ENCODE data around the gene MYBL2.

MYBL2 gene

DNA sequence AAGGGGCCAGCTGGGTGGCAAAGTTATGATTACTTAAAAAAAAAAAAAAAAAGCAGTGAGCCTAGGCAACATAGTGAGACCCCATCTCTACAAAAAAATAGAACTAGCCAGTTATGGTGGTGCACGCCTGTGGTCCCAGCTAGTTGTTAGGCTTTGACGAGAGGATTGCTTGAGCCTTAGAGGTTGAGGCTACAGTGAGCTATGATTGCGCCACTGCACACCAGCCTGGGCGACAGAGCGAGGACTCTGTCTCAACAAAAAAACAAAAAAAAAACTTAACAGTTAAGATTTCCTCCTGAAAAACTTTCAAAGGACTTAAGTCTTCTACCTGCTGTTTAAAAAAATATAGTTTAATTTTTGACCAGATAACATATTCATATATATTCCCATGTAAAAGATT lies 57.5 kb downstream of the MYBL2 start:
- no peak for DNase-seq

DNA sequence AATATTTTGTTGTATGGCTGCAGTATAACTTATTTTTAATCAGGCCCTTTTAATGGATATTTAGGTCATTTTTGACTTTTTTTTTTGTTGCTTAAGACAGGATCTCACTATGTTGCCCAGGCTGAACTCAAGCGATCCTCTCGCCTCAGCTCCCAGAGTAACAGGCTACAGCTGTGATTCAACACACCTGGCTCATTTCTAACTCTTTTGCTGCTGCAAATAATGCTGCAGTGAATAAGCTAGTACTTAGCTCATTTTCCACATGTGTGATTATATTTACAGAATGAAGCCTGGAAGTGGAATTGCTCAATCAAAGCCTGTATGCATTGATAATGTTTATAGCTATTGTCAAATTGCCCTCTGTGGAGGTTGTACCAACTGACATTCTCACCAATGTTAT lies 58.8 kb downstream of the MYBL2 start:
- DNase-seq = no peak

DNA sequence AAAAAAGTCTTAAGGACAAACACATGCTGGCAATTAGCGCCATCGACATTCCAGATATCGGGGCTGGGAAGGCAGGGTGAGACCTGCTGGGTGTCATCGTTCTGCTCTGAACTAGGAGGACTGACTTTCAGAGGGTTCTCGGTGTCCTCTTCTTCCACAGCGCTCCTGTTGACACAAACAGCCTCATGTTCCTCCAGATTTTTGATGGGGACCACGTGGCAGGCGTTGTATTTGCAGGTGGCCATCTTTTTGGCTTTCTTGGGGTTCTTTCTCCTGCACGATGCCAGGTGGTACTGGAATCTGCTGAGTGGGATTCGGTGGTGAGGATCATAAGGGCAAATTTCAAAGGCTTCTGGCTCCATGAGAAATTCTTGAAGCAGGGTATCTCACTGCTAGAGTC lies 59.4 kb downstream of the MYBL2 start:
- DNase-seq = no peak

DNA sequence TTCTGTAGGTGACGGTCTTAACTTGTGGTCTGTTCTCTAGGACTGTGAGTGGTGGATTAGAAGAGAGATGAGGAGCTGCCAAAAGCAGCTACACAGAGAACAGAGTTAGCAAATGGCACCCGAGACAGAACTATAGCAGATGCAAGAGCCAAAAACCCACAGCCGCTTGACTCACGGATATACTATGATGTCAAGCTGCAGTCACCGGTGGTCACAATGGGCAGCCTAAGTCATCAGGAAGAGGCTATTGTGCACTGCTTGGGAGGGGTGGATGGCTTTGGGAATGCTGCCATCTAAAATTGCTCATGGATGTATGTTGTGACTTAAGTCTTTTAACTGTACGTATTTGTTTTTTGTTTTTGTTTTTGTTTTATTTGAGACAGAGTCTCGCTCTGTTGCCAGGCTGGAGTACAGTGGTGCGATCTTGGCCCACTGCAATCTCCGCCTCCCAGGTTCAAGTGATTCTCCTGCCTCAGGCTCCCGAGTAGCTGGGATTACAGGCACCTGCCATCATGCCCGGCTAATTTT lies 60.0 kb downstream of the MYBL2 start, which contains the start of gene GTSF1L:
GTSF1L (minus strand) TSS at position 192 of the 528 bp plus-strand sequence. CDS start 308 bp downstream, outside the sequence.
- DNase-seq = no peak

DNA sequence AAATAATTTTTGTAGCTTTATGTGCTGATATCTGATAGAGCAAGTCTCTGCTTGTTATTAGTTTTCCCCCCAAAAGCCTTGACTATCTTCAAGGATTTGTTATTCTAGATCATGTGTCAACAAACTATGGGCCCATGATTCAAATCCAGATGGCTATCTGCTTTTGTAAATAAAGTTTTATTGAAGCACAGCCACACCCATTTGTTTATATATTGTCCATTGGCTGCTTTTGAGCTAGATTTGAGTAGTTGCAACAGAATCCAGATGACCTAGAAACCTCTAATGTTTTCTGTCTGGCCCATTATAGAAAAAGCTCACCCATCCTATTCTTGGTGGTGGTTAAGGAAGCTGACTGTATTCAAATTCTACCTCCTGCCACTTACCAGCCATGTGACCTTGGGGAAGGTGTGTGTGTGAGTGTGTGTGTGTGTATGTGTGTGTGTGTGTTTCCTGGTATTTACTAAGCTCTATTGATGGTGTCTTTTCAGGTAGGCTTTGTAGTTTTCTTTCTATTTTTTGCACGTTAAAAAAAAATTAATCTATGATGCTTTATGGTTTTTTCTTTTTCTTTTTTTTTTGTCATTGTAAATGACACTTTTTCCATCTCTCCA lies 61.2 kb downstream of the MYBL2 start:
- DNase-seq = no peak

DNA sequence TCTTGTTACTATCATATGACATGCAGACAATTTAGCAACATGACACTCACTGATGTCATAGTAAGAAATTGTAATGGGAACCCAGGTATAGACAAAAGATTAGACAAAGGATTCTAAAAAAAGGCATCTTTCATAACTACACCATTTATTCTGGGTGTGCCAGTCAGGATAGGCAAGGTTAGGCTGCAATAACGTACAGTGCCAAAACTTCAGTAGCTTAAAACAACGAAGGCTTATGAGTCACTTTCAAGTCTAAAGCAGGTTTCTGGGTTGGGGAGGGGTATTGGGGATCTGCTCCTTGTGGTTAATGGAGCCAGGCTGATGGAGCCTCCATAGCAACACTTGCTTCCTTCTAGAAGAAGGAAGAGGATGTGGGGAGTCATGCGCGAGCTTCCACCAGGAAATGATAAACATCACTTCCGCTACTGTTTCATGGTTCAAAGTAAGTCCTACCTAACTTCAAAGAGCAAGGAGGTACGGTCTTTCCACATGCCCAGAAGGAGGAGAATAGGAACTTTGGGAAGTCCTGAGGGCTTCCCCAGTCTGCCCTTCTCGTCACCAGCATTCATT lies 61.9 kb downstream of the MYBL2 start:
- DNase-seq = no peak

DNA sequence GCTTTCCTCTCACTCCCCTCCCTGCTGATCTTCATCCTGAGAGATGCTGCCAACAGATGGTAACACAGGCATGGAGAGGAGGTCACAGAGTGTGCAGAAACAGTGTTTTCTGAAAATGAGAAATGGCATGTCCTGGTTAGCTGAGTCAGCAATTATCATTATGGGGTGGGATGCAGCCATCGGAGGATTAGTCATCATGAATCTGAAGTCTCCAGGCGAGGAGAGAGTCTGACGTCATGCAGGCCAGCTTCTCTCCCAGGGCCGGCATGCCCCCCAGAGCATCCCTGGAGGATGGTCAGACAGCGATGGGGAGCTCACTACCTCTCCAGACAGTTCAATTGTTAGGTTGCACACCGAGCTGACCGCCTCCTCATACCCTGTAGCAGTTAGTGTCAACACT lies 64.6 kb downstream of the MYBL2 start:
- no peak for DNase-seq

DNA sequence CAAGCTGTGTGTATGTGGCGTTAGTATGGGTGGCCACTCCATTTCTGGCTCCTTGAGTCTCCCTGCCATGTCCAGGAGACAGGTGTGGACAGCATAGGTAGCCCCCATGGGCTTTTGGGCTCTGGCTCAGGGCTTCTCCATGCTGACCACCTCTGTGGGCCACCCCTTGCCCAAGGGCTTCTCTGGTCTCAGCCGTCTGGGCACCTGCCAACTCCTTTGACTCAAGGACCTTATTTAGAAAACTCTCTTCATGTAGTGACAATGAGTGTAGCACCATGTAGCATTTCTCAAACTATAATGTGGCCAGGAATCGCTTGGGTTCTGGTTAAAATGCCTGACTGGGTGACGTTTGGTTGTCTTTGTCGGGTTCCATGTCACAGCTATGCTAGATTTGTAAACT lies 65.0 kb downstream of the MYBL2 start:
- no peak for DNase-seq

DNA sequence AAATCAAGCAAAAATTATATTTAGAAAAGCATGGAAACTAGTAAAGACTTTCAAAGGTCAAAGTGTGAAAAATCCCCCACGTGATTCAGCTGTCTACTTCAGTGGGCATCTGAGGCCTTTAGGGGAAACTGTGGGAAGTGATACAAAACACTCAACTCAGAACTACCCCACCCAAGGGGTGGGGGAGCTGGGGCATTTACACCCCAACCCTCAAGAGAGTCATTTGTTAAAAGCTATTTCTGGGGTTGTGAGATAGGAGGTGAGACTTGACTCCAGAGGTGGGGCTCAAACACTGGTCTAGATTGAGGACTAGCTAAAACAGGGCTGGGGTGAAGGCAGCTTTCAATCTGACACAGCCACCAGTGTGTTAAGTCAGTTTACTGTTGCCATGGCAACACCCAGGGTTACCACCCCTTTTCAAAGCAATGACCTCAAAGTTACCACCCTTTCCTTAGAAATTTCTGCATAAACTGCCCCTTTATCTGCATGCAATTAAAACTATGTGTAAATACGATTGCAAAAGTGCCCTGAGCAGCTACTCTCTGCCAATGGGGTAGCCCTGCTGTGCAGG lies 69.8 kb downstream of the MYBL2 start:
- DNase-seq = no peak

DNA sequence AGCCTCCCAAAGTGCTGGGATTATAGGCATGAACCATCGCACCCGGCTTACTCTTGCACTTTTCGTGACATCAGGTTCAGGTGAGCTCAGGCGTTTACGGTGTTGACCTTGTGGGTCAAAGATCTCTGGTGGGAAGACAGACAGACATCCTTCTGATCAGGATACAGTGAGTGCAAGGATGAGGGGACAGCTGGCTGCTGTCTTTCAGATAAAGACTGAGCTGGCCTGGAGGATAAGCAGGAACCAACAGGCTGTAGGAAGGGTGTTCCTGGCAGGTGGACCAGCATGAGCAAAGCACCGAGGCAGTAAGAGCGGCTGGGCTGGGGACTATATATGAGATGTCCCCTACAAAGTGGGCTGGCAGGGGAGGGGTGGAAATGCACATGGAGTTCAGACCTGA lies 71.0 kb downstream of the MYBL2 start:
- no peak for DNase-seq

DNA sequence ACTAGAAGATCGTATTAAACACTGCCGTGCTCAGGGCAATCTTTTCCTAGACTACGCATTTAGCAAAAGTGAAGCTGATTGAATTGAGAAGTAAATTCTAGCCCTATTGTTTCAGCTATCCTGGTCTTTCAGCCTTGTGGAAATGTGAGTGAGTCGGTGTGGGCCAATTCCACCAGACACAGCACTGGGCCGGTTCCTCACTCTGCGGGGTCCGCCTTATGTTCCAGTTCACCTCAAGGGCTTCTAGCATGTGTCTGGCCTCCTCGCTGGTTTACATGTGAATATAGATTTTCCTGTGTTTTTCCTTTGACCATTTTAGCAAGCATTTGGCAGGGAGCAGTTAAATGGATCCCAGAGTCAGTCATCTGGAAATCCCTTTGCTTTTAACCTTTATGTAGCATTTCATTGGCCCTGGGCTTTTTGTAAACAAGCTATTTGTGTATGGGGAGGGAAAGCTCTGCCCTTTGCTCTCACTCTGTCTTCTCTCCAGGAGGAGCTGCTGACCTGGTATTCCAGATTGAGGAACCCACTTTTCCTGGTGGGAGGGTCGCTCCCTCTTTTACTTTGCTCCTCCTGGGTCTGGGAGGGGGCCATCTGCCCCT lies 72.3 kb downstream of the MYBL2 start:
- no peak for DNase-seq

DNA sequence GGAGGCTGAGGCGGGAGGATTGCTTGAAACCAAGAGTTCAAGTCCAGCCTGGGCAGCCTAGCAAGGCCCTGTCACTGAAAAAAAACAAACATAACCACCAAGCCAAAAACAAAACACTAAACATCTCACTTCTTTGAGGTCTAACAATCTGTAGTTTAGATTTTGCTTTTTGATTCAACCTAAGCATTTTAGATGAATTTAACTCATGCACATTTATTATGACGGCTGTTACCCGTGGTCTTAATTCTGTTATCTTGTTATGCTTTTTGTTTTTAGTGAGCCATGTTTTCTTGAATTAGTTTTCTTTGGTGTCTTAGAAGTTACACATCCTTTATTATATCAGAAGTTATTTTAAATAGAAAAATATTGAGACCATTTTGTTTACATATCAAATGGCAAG lies 73.7 kb downstream of the MYBL2 start:
- no peak for DNase-seq

DNA sequence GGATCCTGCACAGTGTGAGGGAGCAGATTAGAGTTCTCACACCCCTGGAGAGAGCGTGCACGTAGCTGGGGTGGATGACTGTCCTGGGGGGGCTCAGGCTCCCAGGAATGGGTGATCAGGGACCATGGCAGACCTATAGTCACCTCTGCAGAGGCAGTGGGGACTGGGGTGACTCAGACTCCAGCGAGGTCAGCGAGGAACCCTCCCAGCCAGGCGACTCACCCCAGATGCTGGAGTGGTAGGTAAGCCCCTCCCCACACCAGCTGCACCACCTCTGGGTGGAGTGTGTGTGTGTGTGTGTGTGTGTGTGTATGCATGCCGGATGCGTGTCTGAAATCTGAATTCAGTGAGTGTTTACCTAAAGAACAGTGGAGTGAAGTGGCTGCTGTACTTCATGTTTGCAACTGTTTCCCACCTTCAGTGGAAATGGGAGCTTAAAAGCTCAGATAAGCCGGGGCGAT lies 77.3 kb downstream of the MYBL2 start:
- DNase-seq = no peak

DNA sequence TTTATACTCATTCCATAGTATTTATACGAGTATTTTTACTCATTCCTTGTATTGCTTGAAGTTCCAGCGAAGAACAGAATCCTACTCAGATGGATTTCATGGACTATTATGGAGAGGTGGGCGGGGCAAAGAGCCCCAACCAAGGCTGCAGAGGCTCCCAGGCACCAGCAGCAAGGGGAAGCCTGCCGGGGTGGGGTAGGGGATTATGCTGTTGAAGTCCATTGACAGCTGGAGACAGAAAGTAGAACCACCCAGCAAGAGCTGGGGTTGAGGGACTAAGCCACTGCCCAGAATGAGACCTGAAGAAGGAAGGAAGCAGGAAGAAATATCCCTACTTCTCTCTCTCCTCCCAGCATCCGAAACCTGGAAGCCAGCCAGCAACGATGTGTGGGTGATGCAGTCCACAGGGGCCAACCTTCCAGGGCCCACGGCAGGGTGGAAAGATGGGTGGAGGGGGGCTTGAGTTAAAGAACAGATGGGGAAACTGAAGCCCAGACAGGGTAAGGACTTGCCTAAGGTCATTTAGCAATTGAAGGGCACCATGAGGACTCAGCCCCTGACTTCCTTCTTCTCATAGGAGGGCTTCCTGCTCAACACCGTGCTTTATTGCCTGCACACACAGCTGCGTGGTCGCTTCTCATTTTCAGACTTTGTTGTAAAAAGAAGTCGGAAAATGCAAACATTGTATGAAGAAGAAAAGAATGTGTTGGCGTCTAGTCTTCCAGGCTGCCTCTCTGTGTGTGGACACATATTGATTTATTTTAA lies 78.2 kb downstream of the MYBL2 start:
- no peak for DNase-seq

DNA sequence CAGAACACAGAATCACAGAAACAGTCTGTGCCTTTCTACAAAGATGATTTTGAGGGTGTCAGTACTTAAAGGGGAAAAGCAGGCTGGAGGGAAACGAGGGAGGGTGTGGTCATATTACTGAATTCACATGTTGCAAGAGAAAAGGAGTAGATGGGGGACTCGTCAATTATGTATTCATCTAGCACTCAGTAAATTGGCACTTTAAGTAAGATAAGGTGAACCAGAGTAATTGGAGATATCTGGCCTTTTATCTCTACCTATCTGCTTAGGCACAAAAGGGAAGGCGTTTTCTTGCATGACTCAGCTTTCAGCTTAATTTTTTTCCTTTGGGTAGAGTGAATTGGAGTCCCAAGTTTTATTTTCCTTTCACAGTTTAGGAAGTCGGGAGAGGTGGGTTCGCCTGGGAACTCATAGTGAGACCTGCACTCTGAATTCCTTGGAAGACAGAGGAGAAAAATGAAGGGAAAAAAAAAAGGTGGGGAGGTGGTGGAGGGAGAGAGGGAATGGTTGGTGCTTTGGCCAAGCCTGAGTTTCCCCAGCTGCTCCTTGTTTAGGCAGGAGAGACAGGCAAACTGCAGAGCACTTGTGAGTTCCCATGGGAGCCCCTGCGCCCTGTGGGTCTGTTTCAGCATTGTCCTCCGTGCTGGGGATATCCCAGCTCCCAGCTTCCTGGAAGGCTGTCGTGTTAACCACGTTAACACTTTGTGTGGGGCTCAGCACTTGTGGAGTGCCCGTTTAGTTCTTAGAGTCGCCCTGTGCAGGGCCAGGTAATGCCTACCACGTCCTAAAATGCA lies 79.6 kb downstream of the MYBL2 start:
- no peak for DNase-seq

DNA sequence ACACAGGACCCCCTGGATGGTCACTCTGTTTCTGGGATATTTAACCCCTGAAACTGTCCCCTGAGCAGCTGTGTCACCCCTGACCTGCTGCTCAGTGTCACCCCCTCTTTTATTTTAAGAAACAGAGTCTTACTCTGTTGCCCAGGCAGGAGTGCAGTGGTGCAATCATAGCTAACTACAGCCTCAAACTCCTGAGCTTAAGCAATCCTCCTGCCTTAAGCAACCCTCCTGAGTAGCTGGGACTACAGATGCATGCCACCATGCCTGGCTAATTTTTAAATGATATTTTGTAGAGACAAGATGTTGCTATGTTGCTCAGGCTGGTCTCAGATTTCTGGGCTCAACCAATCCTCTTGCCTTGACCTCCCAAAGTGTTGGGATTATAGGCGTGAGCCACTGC lies 81.4 kb downstream of the MYBL2 start:
- DNase-seq = no peak

DNA sequence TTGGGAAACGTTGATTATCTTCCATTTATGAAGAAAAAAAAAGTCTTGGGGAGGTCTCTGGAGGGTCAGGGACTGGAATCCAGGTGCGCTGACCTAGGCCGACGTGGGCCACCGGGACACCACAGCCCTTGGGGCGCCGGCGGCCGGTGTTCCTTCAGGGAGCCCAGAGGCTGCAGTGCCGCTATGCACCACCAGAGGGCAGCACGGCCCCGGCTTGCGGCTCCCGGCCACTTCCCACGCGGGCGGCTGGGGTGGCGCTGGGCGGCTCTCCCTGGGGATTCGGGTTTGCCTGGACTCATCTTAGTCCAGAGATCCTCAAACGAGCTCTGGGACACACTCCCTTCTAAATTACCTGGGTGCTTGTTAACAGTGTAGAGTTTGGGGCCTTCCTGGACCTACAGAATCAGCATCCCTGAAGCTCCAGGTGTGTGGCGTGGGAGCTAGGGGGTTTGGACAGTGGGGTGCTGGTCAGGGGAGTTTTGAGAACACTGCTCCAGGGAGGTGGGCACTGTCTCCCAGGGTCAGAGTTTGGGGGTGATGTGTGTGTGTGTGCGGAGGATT lies 82.9 kb downstream of the MYBL2 start:
- DNase-seq = peak in 1 of 2 experiments; percentile 51

DNA sequence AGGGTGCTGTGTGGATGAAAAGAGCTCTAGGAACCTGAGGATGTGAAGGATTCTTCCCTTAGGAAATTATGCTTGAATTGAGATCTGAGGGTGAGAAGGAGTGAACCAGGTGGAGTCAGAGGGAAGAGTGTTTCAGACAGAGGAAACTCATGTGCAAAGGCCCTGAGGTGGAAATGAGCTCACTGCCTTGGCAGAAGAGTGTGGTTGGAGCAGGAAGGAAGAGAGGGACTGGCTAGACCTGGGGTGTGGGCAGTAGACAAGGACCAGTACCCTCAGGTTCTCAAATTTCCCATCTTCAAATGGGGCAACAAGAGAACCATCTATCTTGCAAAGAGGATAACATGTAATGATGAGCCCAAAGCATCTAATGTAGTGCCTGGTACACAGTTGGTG lies 83.9 kb downstream of the MYBL2 start:
- DNase-seq = no peak

DNA sequence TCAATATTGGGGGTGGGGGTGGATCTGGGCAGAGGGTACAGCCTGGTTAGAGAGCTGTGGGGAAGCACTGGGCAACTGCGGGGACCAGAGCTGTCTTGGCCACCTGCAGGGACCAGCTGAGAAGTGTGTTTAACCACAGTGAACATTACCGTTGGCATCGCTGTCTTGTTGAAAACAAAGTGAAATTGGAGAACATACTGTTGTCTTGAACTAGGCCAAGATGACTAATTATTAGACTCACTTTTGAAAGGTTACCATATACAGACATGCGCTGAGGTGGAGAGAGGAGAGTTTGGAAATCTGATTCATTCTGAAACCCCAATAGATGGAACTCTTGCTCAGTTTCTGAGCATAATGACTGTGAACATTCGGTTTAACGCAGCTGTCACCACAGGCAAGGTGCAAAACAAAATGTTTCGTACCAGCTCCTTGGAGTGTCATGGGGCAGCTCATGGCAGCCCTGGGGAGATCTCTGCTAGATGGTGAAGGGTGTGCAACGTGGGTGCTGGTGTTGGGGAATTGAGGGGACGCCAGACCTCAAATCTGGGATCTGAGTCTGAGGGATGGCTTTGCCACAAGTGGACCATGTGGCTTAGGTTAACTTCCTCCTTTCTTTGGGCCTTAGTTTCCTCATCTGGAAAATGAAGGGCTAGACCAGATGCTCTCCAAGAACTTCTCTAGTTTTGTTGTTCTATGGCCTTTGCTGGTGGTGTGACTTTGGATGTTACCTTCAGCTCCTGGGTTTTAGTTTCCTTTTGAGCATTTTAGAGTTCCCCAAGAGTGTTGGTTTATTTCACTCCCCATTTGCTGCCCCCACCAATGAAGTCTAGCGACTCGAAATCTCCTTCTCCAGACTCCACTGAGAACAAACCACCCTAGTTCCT lies 84.5 kb downstream of the MYBL2 start:
- no peak for DNase-seq

DNA sequence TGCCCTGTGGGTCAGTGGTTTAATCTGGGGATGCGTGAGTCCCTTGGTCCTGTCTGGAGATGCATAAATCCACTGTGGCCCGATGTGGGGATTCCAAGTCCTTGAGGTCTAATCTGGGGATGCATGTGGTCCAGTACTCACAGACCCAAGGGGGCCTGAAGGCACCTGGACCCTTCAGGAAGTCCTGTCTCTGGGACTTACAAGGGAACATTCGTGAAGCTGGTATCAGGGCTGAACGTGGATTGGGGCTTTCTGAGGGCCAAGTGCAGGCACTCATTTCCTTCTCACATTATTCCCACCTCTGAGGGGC lies 85.1 kb downstream of the MYBL2 start:
- DNase-seq = no peak

Measured in NCI-H446 (cell line).